ENCODE data around the gene JUND. TPM values are rescaled to one million over a fixed set of nuclear protein-coding genes. Genes with fewer than 3 reads are reported as not detected.

Gene JUND
- total RNA-seq, 2 experiments from 2014 or later = 79.0 to 138 TPM

GRCh38 chr19:18292810-18293641, 11.6 kb upstream of the JUND start:
- peak overlapping the region; percentile 83 for H2AFZ ChIP-seq (ENCODE audit: low read length)
- BruUV-seq (replicated peaks) = TSS peak; percentile 52

GRCh38 chr19:18292462-18292809, 11.0 kb upstream of the JUND start:
- Histone ChIP-seq H3K36me3 (ENCODE audit: insufficient read depth, low read length) (no peaks in the 10 kb centered on the region), H4K20me1 (ENCODE audit: insufficient read depth, low read length) (no peaks in the 10 kb centered on the region), H3K79me2 (ENCODE audit: insufficient read depth, low read depth, low read length) (no peaks in the 10 kb centered on the region), H3K4me2 (ENCODE audit: low read length) (peak overlapping the region; percentile 87), H3K4me3 (ENCODE audit: low read depth, low read length, poor library complexity, severe bottlenecking) (peak overlapping the region; percentile 73), H3K9me3 (ENCODE audit: low read length) (no peaks in the 10 kb centered on the region), H3K4me1 (ENCODE audit: insufficient read depth, low read length, poor library complexity, severe bottlenecking) (peaks cover 57% of the 10 kb centered on the region), H2AFZ (ENCODE audit: low read length) (peak overlapping the region; percentile 83; the same call in 1 of the 2 replicates), H3K27ac (ENCODE audit: low read depth, low read length, poor library complexity, severe bottlenecking) (peak overlapping the region; percentile 59), H3K9me2 (ENCODE audit: insufficient read depth, low read length) (no peaks in the 10 kb centered on the region)
- ChIA-PET CTCF (ENCODE audit: unreplicated experiment) (interaction anchor here (0.6 to 1.4 kb wide), 4 partner anchors 11 to 235 kb away, joined by 3 to 4 read pairs (median 4); partner anchors contain the start of gene JUND), POLR2A (interaction anchor here (0.7 to 3.1 kb wide), 9 partner anchors 10 to 628 kb away, joined by 3 to 38 read pairs (median 5); partner anchors contain the start of genes JUND and LSM4)
- BruUV-seq (replicated peaks) = no TSS peak
- TF ChIP-seq EZH2phosphoT487 (IDR thresholded peaks at IDR 0.05; ENCODE audit: borderline replicate concordance, low read depth, low read length) (no peak), CTCF (conservative IDR thresholded peaks at IDR 0.05; ENCODE audit: low read length) (no peak)
- no peak for DNase-seq (ENCODE audit: low spot score)
- intact Hi-C loops (cut with micrococcal nuclease; ENCODE audit: unreplicated experiment) = loop anchor here (1.0 kb wide), 1 partner anchor 11 kb away; the partner anchor contains the start of gene JUND

More at GRCh38 chr19:18292810-18293641, 11.6 kb upstream of the JUND start:
- Histone ChIP-seq H3K9me3 (ENCODE audit: low read length) (no peaks in the 10 kb centered on the region), H3K9me2 (ENCODE audit: insufficient read depth, low read length) (no peaks in the 10 kb centered on the region), H3K4me3 (ENCODE audit: low read depth, low read length, poor library complexity, severe bottlenecking) (peak overlapping the region; percentile 73), H3K79me2 (ENCODE audit: insufficient read depth, low read depth, low read length) (no peaks in the 10 kb centered on the region), H4K20me1 (ENCODE audit: insufficient read depth, low read length) (no peaks in the 10 kb centered on the region), H3K4me2 (ENCODE audit: low read length) (peak overlapping the region; percentile 87), H3K4me1 (ENCODE audit: insufficient read depth, low read length, poor library complexity, severe bottlenecking) (peaks cover 57% of the 10 kb centered on the region), H3K36me3 (ENCODE audit: insufficient read depth, low read length) (no peaks in the 10 kb centered on the region), H3K27ac (ENCODE audit: low read depth, low read length, poor library complexity, severe bottlenecking) (peak overlapping the region; percentile 59)
- TF ChIP-seq EZH2phosphoT487 (IDR thresholded peaks at IDR 0.05; ENCODE audit: borderline replicate concordance, low read depth, low read length) (no peak), CTCF (conservative IDR thresholded peaks at IDR 0.05; ENCODE audit: low read length) (no peak)
- intact Hi-C loops (cut with micrococcal nuclease; ENCODE audit: unreplicated experiment) = loop anchor here (1.0 kb wide), 1 partner anchor 12 kb away; the partner anchor contains the start of gene JUND
- ChIA-PET POLR2A (interaction anchor here (0.6 to 3.1 kb wide), 13 partner anchors 9 to 628 kb away, joined by 3 to 38 read pairs (median 5); partner anchors contain the start of genes JUND and LSM4), CTCF (ENCODE audit: unreplicated experiment) (interaction anchor here (0.6 to 1.4 kb wide), 8 partner anchors 10 to 557 kb away, joined by 3 to 10 read pairs (median 4); partner anchors contain the start of gene JUND)
- peak; percentile 60 for DNase-seq (ENCODE audit: low spot score)

Data from OCI-LY7 (cell line).